Gastrocnemius medialis (tissue), 4 donors: Measurements from ENCODE around the gene PIK3C2G. TPM values are rescaled to one million over a fixed set of nuclear protein-coding genes. Genes with fewer than 3 reads are reported as not detected.

ENCODE experiments used
- ATAC-seq, 2 donors: fragments of 150-250 bp; one replicate each; pipeline ENCODE4 v1.9.1; 2016
- DNase-seq, 2 donors: peaks; one replicate each; pipeline ENCODE4 v3.0.0-alpha.2; 2019
- H3K27ac ChIP-seq, 4 donors: fragments of 200-600 bp; sonication (generic); 1 replicate in 1 of 4; 2 replicates in 3 of 4; pipeline ENCODE4 v1.5.1; 2016 to 2018; ENCODE audit warnings: mild to moderate bottlenecking in 2 of 4, moderate library complexity in 1 of 4
- H3K27me3 ChIP-seq, 3 donors: fragments of 200-600 bp; sonication (generic) in 2 of 3; 1 replicate in 1 of 3; 2 replicates in 2 of 3; pipeline versions ENCODE4 v1.5.1 to v1.6.0; 2016 to 2019; ENCODE audit warnings: mild to moderate bottlenecking in 1 of 3, moderate library complexity in 1 of 3
- H3K36me3 ChIP-seq, 2 donors: fragments of 200-600 bp; sonication (generic) in 1 of 2; one replicate each; pipeline ENCODE4 v1.5.1; 2017 to 2018
- H3K4me1 ChIP-seq, 2 donors: fragments of 200-600 bp; sonication (generic) in 1 of 2; one replicate each; pipeline ENCODE4 v1.5.1; 2016 to 2017; ENCODE audit warnings: mild to moderate bottlenecking in 2 of 2
- H3K4me3 ChIP-seq, 4 donors: fragments of 200-600 bp; sonication (generic) in 3 of 4; 1 replicate in 1 of 4; 2 replicates in 3 of 4; pipeline ENCODE4 v1.5.1; 2016 to 2019; ENCODE audit warnings: mild to moderate bottlenecking in 2 of 4
- H3K9me3 ChIP-seq, 3 donors: fragments of 200-600 bp; sonication (generic) in 2 of 3; 1 replicate in 1 of 3; 2 replicates in 2 of 3; pipeline ENCODE4 v1.5.1; 2016 to 2019
- CTCF ChIP-seq, 5 experiments: fragments of 450-650 bp in 3 of 5; fragments of 200-600 bp in 2 of 5; sonication (generic) in 2 of 5; IDR thresholded peaks in 4 of 5; conservative IDR thresholded peaks in 1 of 5; 1 replicate in 4 of 5; 2 replicates in 1 of 5; pipeline ENCODE4 v1.5.1; 2016 to 2019; ENCODE audit warnings: antibody characterized with exemption in 5 of 5, mild to moderate bottlenecking in 3 of 5, moderate library complexity in 3 of 5
- POLR2A ChIP-seq, 2 donors: fragments of 450-650 bp; IDR thresholded peaks; one replicate each; pipeline ENCODE4 v1.6.1; 2017; ENCODE audit warnings: antibody characterized with exemption in 2 of 2, mild to moderate bottlenecking in 2 of 2, moderate library complexity in 2 of 2
- in situ Hi-C, 4 donors: fragments of 200-750 bp; cut with MboI; loops; one replicate each; pipeline versions ENCODE4 v1.15.0 to v1.8.0; 2017; ENCODE audit warnings: low sequenced_read_pairs in 4 of 4
- intact Hi-C: fragments of 100-400 bp; cut with DNase I; formaldehyde crosslinking; loops from one replicate; pipeline ENCODE4 v1.15.1; 2023; ENCODE audit warnings: low total_unique reads
- total RNA-seq, 4 donors: library from RNA; depleted of rRNA; stranded (reverse); fragments of >200 nt; gene quantifications; one replicate each; pipeline versions ENCODE4 v1.1.0 to v1.2.3, GENCODE V29; 2016

Gene PIK3C2G
- total RNA-seq, 4 donors from 2014 or later = 0.40 TPM; not detected in 3

- no peaks in the 10 kb centered on the region for H3K9me3 ChIP-seq
- TF ChIP-seq CTCF (IDR thresholded peaks at IDR 0.05 in 4 of 5, conservative IDR thresholded peaks at IDR 0.05 in 1 of 5) (no peak), POLR2A (IDR thresholded peaks at IDR 0.05) (no peak)
- H3K4me1 ChIP-seq = no peaks in the 10 kb centered on the region
- DNase-seq (no peak), ATAC-seq (no peak)
- in situ Hi-C loops (no loop called here), intact Hi-C loops (no loop called here)
- no peak overlapping the region for H3K4me3 ChIP-seq
- no peaks in the 10 kb centered on the region for H3K27me3 ChIP-seq
- H3K36me3 ChIP-seq = no peaks in the 10 kb centered on the region
- no peak overlapping the region for H3K27ac ChIP-seq
Observed at GRCh38 chr12:18696971-18697602, 435.8 kb downstream of the PIK3C2G start.

Other genes with a start within 250 kb of the PIK3C2G start
- gene RERGL, start 171.3 kb upstream of the PIK3C2G start, total RNA-seq = 1 to 10 TPM in 2 of 4 donors, under 1 TPM in 2; 0.71 to 2.8 (median 1.5) TPM